DMS79 treated with DMSO at 0.1 percent for 48 hours (cell line): ENCODE results near the gene MEGF9.

Experiments
- DNase-seq: peaks from one replicate; lab custom pipeline; 2025; lab: John Stamatoyannopoulos, UW

Gene MEGF9

GRCh38 chr9:120621941-120622340 is 92.3 kb downstream of the MEGF9 start:
- DNase-seq = no peak

- peak; percentile 63 for DNase-seq
Observed at GRCh38 chr9:120619751-120620655, 94.3 kb downstream of the MEGF9 start.

- DNase-seq = no peak
Observed at GRCh38 chr9:120616966-120617935, 97.0 kb downstream of the MEGF9 start.

GRCh38 chr9:120612218-120612617 is 102.1 kb downstream of the MEGF9 start:
- DNase-seq = no peak

- no peak for DNase-seq
Observed at GRCh38 chr9:120611690-120612068, 102.6 kb downstream of the MEGF9 start.

- DNase-seq = no peak
Observed at GRCh38 chr9:120610975-120611689, 103.1 kb downstream of the MEGF9 start.

GRCh38 chr9:120609636-120610035 is 104.6 kb downstream of the MEGF9 start:
- DNase-seq = no peak

- DNase-seq = no peak
Observed at GRCh38 chr9:120608421-120608820, 105.8 kb downstream of the MEGF9 start.

GRCh38 chr9:120603591-120603990 is 110.7 kb downstream of the MEGF9 start:
- DNase-seq = no peak

GRCh38 chr9:120603010-120603409 is 111.3 kb downstream of the MEGF9 start:
- DNase-seq = no peak

- no peak for DNase-seq
Observed at GRCh38 chr9:120593955-120594277, 120.4 kb downstream of the MEGF9 start.

GRCh38 chr9:120593250-120593954 is 120.9 kb downstream of the MEGF9 start:
- DNase-seq = no peak

- DNase-seq = no peak
Observed at GRCh38 chr9:120592210-120592609, 122.1 kb downstream of the MEGF9 start.

GRCh38 chr9:120587328-120587727 is 126.9 kb downstream of the MEGF9 start:
- DNase-seq = no peak

GRCh38 chr9:120583958-120584369 is 130.3 kb downstream of the MEGF9 start:
- DNase-seq = peak; percentile 32

- DNase-seq = peak; percentile 97
Observed at GRCh38 chr9:120580051-120580896, 134.0 kb downstream of the MEGF9 start, which contains the start of gene CDK5RAP2. Gene CDK5RAP2, minus strand, starts transcription at chr9:120580167. Its CDS starts 189 bp downstream, at chr9:120579978.

GRCh38 chr9:120579139-120580050 is 134.9 kb downstream of the MEGF9 start:
- peak; percentile 48 for DNase-seq

GRCh38 chr9:120574473-120574872 is 139.8 kb downstream of the MEGF9 start:
- no peak for DNase-seq

GRCh38 chr9:120572472-120572871 is 141.8 kb downstream of the MEGF9 start:
- no peak for DNase-seq
